CD4-positive, alpha-beta memory T cell (primary cell): ENCODE results near the gene JPH4. TPM values are rescaled to one million over a fixed set of nuclear protein-coding genes. Genes with fewer than 3 reads are reported as not detected.

Source experiments
- CTCF ChIA-PET: fragments of 350-600 bp; sonication (Branson Sonifier 250); formaldehyde crosslinking; loops from one replicate; lab custom pipeline; 2021; ENCODE audit warnings: inconsistent platforms; ENCODE audit not compliant: partially characterized antibody; lab: Charles Lee
- POLR2A ChIA-PET: fragments of 350-600 bp; sonication (Branson Sonifier 250); formaldehyde crosslinking; loops from one replicate; lab custom pipeline; 2021; ENCODE audit not compliant: partially characterized antibody; lab: Charles Lee
- DNase-seq, 5 donors: peaks; one replicate each; pipeline versions ENCODE4 v3.0.0 to v3.0.0-alpha.2; 2020 to 2022; ENCODE audit warnings: mixed read lengths in 1 of 5
- H3K27ac ChIP-seq: one replicate; pipeline ENCODE4 v1.7.0; 2013; ENCODE audit warnings: low read depth, low read length
- H3K27me3 ChIP-seq: 2 replicates; pipeline ENCODE4 v1.7.0; 2013; ENCODE audit warnings: mild to moderate bottlenecking, low read length, moderate library complexity; ENCODE audit not compliant: insufficient read depth
- H3K36me3 ChIP-seq: 2 replicates; pipeline ENCODE4 v1.7.0; 2013; ENCODE audit warnings: mild to moderate bottlenecking, low read length, moderate library complexity; ENCODE audit not compliant: insufficient read depth
- H3K4me1 ChIP-seq: 2 replicates; pipeline ENCODE4 v1.7.0; 2013; ENCODE audit warnings: mild to moderate bottlenecking, low read length, moderate library complexity; ENCODE audit not compliant: insufficient read depth
- H3K4me3 ChIP-seq, 2 donors: one replicate each; pipeline ENCODE4 v1.7.0; 2013; ENCODE audit warnings: low read length in 2 of 2, mild to moderate bottlenecking in 1 of 2
- H3K9me3 ChIP-seq, 2 donors: one replicate each; pipeline ENCODE4 v1.7.0; 2013; ENCODE audit warnings: low read length in 2 of 2, control low read depth in 1 of 2; ENCODE audit not compliant: control insufficient read depth in 1 of 2
- H3K27ac Mint-ChIP-seq, 7 donors: one replicate each; pipeline ENCODE4 v1.8.0; 2020 to 2021; ENCODE audit warnings: mixed read lengths in 7 of 7, mild to moderate bottlenecking in 6 of 7, inconsistent platforms in 3 of 7, moderate library complexity in 3 of 7
- H3K27me3 Mint-ChIP-seq, 2 donors: one replicate each; pipeline ENCODE4 v1.8.0; 2020 to 2021; ENCODE audit warnings: mixed read lengths in 2 of 2
- H3K36me3 Mint-ChIP-seq, 2 donors: one replicate each; pipeline ENCODE4 v1.8.0; 2020 to 2021; ENCODE audit warnings: mixed read lengths in 2 of 2, inconsistent platforms in 1 of 2, mild to moderate bottlenecking in 1 of 2
- H3K4me1 Mint-ChIP-seq, 4 donors: one replicate each; pipeline ENCODE4 v1.8.0; 2020 to 2021; ENCODE audit warnings: mixed read lengths in 4 of 4, mild to moderate bottlenecking in 1 of 4
- H3K4me3 Mint-ChIP-seq, 8 donors: one replicate each; pipeline ENCODE4 v1.8.0; 2020 to 2021; ENCODE audit warnings: mixed read lengths in 8 of 8, mild to moderate bottlenecking in 7 of 8, moderate library complexity in 6 of 8, inconsistent platforms in 3 of 8
- H3K9me3 Mint-ChIP-seq, 8 donors: one replicate each; pipeline ENCODE4 v1.8.0; 2020 to 2021; ENCODE audit warnings: mixed read lengths in 8 of 8, mild to moderate bottlenecking in 5 of 8, inconsistent platforms in 3 of 8, moderate library complexity in 1 of 8
- intact Hi-C: fragments of 100-400 bp; cut with micrococcal nuclease; formaldehyde crosslinking; loops from one replicate; pipeline ENCODE4 v1.15.1; 2023
- polyA plus RNA-seq, 2 donors: library from polyadenylated mRNA; unstranded; fragments of 300-500 nt; fragmentation: Illumina TruSeq; gene quantifications; one replicate each; pipeline ENCODE4 v1.2.3, GENCODE V29; 2021
- total RNA-seq, 2 experiments: library from RNA; stranded (reverse); gene quantifications; one replicate each; pipeline ENCODE4 v1.2.3, GENCODE V29; 2021

Gene JPH4
- total and polyA plus RNA-seq, 4 experiments from 2014 or later = 0.08 TPM; not detected in 3

DNA sequence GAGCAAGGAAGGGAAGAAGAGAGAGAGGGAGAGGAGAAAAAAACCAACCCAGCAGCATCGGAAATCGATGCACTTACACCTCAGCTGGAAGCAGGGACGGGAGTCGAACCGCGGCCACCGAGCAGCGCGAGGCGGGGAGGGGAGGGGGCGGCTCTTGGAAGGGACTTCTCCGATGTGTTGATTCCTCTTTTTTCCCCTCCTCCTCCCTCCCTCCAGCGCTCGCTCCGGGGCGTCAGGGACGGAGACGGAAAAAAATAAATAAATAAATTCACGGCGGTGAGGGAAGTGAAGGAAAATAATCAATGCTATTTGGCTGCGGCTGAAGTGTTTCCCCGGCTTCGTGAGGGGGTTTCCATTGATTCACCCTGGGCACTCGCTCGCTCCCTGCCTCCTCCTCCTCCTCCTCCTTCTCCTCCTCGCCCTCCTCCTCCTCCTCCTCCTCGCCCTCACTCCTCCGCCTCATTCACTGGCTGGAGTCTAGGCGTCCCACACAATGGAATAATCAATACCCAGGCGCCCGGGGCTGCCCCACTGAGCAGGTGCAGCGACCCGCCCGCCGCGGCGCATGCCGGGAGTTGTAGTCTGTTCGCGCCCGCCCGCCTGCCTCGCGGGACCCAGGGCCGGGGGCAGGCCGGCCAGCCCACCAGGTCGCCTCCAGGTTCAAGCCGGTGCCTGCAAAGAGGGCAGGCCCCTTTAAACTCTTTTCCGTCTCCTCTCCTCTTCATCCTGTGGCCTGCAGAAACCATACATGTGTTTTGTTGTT, 27.1 kb downstream of the JPH4 start, which contains the start of gene ZFHX2:
Gene ZFHX2, minus strand, starts transcription at position 500 of the 763 bp plus-strand sequence. CDS start 16,440 bp downstream, outside the sequence.
- Mint-ChIP-seq H3K4me1 (peaks cover 5 to 25% (median 13%) of the 10 kb centered on the region in 4 donors), H3K4me3 (peak within 1 kb of the TSS in 3 of 8 donors; percentile 21 to 88 (median 78)), H3K27ac (peak within 1 kb of the TSS in 6 of 7 donors; percentile 66 to 91 (median 82)), H3K36me3 (peaks cover 0 to 3% of the 10 kb centered on the region in 2 donors), H3K9me3 (no peaks in the 10 kb centered on the region), H3K27me3 (peaks cover 0 to 2% of the 10 kb centered on the region in 2 donors)
- intact Hi-C loops = loop anchor here (1.0 to 10.0 kb wide), 2 partner anchors 250 to 457 kb away; partner anchors contain the start of genes ACIN1 and C14orf119
- Histone ChIP-seq H3K4me1 (peaks cover 20% of the 10 kb centered on the region), H3K27me3 (no peaks in the 10 kb centered on the region), H3K9me3 (no peaks in the 10 kb centered on the region), H3K4me3 (peak within 1 kb of the TSS; percentile 23 to 71), H3K27ac (peak within 1 kb of the TSS; percentile 39), H3K36me3 (no peaks in the 10 kb centered on the region)
- DNase-seq = peak; percentile 55 to 86 (median 64)
- ChIA-PET CTCF (interaction anchor here (1.2 to 2.8 kb wide), 2 partner anchors 8 to 12 kb away, joined by 6 to 15 read pairs; no protein-coding TSS in a partner anchor), POLR2A (interaction anchor here (1.2 to 1.4 kb wide), 2 partner anchors 12 to 16 kb away, joined by 5 to 9 read pairs; partner anchors contain the start of gene AP1G2)

DNA sequence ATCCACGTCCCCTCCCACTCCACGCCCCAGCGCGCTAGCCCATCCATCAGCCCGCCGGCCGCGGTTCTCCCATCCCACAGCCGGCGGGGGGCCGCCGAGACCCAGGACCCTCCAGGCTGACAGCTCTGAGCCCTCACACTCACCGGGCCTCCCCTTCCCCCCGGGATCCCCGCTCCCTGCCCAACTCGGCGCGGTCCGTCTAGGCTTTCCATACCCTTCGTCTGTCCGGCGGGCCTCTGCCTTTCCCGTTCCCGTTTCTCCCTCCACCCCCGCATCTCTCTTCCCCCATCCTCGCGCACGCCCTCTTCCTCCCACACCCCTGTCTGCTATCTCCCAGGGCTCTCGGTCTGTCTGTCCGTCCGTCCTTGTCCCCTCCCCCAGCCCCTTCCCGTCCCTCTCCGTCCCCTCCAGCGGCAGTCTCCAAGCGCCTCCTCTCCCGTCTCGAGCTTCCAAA, 27.8 kb downstream of the JPH4 start:
- Mint-ChIP-seq H3K4me3 (peak overlapping the region in 2 of 8 donors; percentile 34 to 78), H3K36me3 (peaks cover 0 to 1% of the 10 kb centered on the region in 2 donors)
- POLR2A ChIA-PET = no interaction called here

DNA sequence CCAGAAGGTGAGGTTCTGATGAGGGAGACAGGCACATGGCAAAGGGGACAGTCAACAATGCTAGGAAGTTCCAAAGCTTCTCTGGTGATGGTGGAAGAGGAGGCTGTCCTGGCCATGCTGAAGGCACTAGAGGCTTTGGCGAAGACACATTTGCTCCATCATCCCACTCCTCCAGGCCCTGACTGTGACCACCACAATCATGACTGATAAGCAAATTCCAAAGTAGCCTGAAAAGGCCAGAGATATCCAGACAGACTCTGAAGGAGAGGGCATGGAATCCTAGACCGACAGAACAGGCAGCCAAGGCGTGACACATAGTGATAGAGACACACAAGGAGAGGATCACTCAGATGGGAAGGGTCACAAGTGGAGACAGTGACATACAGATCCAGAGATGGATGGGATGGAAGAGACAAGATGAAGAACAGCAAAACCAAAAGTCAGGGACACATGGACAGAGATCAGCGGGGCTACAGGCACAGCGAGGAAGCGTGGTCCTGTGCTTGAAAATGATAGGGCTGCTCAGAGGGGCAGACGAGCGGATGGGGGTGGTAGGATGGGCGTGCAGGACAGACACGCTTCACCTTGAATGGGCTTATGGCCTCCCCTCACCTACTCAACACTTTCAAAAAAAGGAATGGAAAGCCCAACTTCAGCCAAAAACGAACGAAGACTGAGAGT, 28.3 kb downstream of the JPH4 start:
- H3K27ac ChIP-seq = no peak overlapping the region
- H3K36me3 ChIP-seq = no peaks in the 10 kb centered on the region
- peaks cover 0 to 2% of the 10 kb centered on the region in 2 donors for H3K27me3 Mint-ChIP-seq
- no peaks in the 10 kb centered on the region for H3K27me3 ChIP-seq
- intact Hi-C loops = loop anchor here (10.0 kb wide), 1 partner anchor 455 kb away; the partner anchor contains the start of genes ACIN1 and C14orf119
- ChIA-PET CTCF (interaction anchor here (0.8 to 2.8 kb wide), 5 partner anchors 9 to 82 kb away, joined by 3 to 15 read pairs (median 3); no protein-coding TSS in a partner anchor), POLR2A (interaction anchor here (1.1 kb wide), 1 partner anchor 8 kb away, joined by 3 read pairs; no protein-coding TSS in a partner anchor)
- H3K4me1 Mint-ChIP-seq = peaks cover 2 to 14% (median 5%) of the 10 kb centered on the region in 4 donors
- H3K4me3 Mint-ChIP-seq = no peak overlapping the region
- no peak for DNase-seq
- H3K9me3 ChIP-seq = no peaks in the 10 kb centered on the region
- H3K4me1 ChIP-seq = peaks cover 17% of the 10 kb centered on the region
- H3K36me3 Mint-ChIP-seq = no peaks in the 10 kb centered on the region
- no peak overlapping the region for H3K27ac Mint-ChIP-seq
- H3K4me3 ChIP-seq = no peak overlapping the region
- no peaks in the 10 kb centered on the region for H3K9me3 Mint-ChIP-seq

More for the DNA sequence above, 27.8 kb downstream of the JPH4 start:
- no peaks in the 10 kb centered on the region for H3K9me3 ChIP-seq
- no peaks in the 10 kb centered on the region for H3K27me3 ChIP-seq
- peak overlapping the region; percentile 39 for H3K27ac ChIP-seq
- no peak for DNase-seq
- H3K36me3 ChIP-seq = no peaks in the 10 kb centered on the region
- peaks cover 19% of the 10 kb centered on the region for H3K4me1 ChIP-seq
- H3K4me3 ChIP-seq = peak overlapping the region; percentile 23 to 71
- Mint-ChIP-seq H3K27me3 (peaks cover 0 to 2% of the 10 kb centered on the region in 2 donors), H3K27ac (peak overlapping the region in 3 of 7 donors; percentile 66 to 80 (median 79)), H3K9me3 (no peaks in the 10 kb centered on the region), H3K4me1 (peaks cover 4 to 19% (median 10%) of the 10 kb centered on the region in 4 donors)
- CTCF ChIA-PET = interaction anchor here (2.8 kb wide), 1 partner anchor 8 kb away, joined by 15 read pairs; no protein-coding TSS in a partner anchor
- intact Hi-C loops = loop anchor here (1.0 to 10.0 kb wide), 2 partner anchors 250 to 456 kb away; partner anchors contain the start of genes ACIN1 and C14orf119

DNA sequence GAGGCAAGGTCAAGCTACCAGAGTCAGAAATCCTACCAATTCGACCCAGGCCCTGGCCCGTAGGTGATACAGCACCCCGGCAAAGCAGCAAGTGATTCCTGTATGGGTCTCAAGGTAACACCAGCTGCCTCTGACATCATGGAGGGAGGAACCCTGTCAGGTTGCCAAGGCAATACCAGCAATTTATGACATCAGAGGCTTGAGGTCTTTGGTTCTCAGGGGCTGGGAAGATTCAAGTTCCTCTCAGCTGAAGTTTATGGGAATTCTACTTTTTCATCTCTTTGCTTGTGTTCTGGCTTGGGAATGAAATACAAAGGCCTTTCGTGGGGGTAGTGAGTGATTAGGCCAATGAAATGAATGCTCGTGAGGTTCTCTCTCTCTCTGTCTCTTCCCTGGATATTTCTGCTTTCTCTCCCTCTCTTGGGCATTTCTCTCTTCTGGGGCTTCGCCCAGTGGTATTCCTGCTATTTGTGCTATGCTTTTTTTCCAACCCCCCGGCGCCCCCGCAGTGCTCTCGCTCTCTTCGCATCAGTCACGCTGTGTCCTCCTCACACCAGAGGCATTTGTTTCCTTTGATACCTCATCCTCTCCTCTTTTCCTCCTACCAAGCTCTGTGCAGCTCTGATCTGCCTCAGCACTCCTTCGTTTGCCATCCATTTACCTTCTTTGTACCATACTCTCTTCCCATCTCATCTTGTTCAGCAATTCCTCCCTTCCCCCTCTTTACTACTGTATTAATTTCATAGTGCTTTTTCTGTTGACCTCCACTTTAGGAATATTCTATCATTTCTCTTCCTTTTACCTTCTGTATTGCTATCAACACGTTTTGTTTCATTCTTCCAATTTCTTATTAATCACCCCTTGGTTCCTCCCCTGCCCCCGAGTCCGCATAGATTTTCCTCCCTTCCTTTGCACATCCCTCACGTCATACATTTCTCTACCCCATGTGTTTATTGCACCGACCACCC, 30.0 kb downstream of the JPH4 start:
- H3K4me3 Mint-ChIP-seq = no peak overlapping the region
- H3K4me1 Mint-ChIP-seq = peaks cover 2 to 11% (median 4%) of the 10 kb centered on the region in 4 donors
- no peak overlapping the region for H3K27ac Mint-ChIP-seq
- H3K27me3 Mint-ChIP-seq = peaks cover 0 to 2% of the 10 kb centered on the region in 2 donors
- H3K9me3 ChIP-seq = no peaks in the 10 kb centered on the region
- H3K4me3 ChIP-seq = no peak overlapping the region
- H3K27ac ChIP-seq = no peak overlapping the region
- no peak for DNase-seq
- ChIA-PET POLR2A (interaction anchor here (1.1 to 1.5 kb wide), 2 partner anchors 10 to 12 kb away, joined by 3 read pairs; no protein-coding TSS in a partner anchor), CTCF (interaction anchor here (0.7 to 3.8 kb wide), 7 partner anchors 9 to 81 kb away, joined by 3 to 15 read pairs (median 5); no protein-coding TSS in a partner anchor)
- no peaks in the 10 kb centered on the region for H3K36me3 Mint-ChIP-seq
- H3K9me3 Mint-ChIP-seq = no peaks in the 10 kb centered on the region
- H3K27me3 ChIP-seq = no peaks in the 10 kb centered on the region
- peaks cover 15% of the 10 kb centered on the region for H3K4me1 ChIP-seq
- H3K36me3 ChIP-seq = no peaks in the 10 kb centered on the region
- intact Hi-C loops = no loop called here

DNA sequence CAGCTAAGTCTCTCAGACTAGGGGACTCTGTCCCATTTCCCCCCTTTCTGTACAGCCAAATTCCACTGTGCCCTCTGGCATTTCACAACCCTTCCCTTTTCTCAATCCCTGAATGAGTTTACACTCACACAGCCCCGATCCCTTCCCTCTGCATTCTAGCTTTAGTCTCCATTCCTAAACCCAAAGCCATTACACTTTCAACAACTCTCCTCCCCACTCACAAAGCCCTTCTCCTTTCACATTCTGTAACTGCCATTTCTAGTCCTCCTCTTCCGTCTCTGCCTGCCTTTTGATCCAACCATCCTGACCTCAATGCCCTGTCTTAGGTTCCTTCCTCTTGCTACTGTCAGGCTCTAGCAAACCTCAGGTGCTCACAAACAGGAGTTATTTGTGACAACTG, 30.7 kb downstream of the JPH4 start:
- no peaks in the 10 kb centered on the region for H3K9me3 ChIP-seq
- H3K4me3 ChIP-seq = no peak overlapping the region
- intact Hi-C loops = no loop called here
- Mint-ChIP-seq H3K36me3 (no peaks in the 10 kb centered on the region), H3K9me3 (no peaks in the 10 kb centered on the region), H3K4me3 (no peak overlapping the region), H3K4me1 (peaks cover 2 to 11% (median 4%) of the 10 kb centered on the region in 4 donors), H3K27ac (no peak overlapping the region), H3K27me3 (peaks cover 0 to 2% of the 10 kb centered on the region in 2 donors)
- peaks cover 15% of the 10 kb centered on the region for H3K4me1 ChIP-seq
- H3K36me3 ChIP-seq = no peaks in the 10 kb centered on the region
- H3K27me3 ChIP-seq = no peaks in the 10 kb centered on the region
- H3K27ac ChIP-seq = no peak overlapping the region
- POLR2A ChIA-PET = interaction anchor here (0.6 to 1.5 kb wide), 2 partner anchors 9 to 13 kb away, joined by 3 read pairs; no protein-coding TSS in a partner anchor
- no peak for DNase-seq
- CTCF ChIA-PET = interaction anchor here (1.1 to 3.8 kb wide), 3 partner anchors 11 to 15 kb away, joined by 5 to 10 read pairs (median 5); no protein-coding TSS in a partner anchor
